HepG2 (cell line): ENCODE data around the gene SLC44A5. TPM values are rescaled to one million over a fixed set of nuclear protein-coding genes. Genes with fewer than 3 reads are reported as not detected.

Source experiments
- ATAC-seq: fragments of 200-7000 bp; cut with Tn5 transposase; 3 replicates; pipeline ENCODE4 v1.9.1; 2020; ENCODE audit warnings: mild to moderate bottlenecking, moderate library complexity
- BruUV-seq: library from RNA; stranded (reverse); fragments of 400-500 nt; replicated peaks from 2 replicates; lab custom pipeline; 2021; lab: Mats Ljungman, UMichigan
- CTCF ChIA-PET: fragments of 300-600 bp; formaldehyde crosslinking; extraction: SDS; loops from one replicate; lab custom pipeline; 2021; ENCODE audit warnings: low total read pairs, inconsistent platforms, low intra/inter-chr PET ratio; lab: Yijun Ruan, JAX
- POLR2A ChIA-PET: fragments of 350-600 bp; sonication (Branson Sonifier 250); formaldehyde crosslinking; loops from one replicate; lab custom pipeline; 2020; ENCODE audit warnings: antibody characterized with exemption, inconsistent platforms; lab: Yijun Ruan, JAX
- DNase-seq: peaks from one replicate; pipeline ENCODE4 v3.0.0-alpha.2; 2015; ENCODE audit warnings: low spot score
- FAIRE-seq: peaks from 3 replicates; lab custom pipeline; 2011; peaks lifted over from hg19 to GRCh38; lab: Jason Lieb, UNC
- H2AFZ ChIP-seq: one replicate; pipeline ENCODE4 v1.6.1; 2011; ENCODE audit warnings: low read length, inconsistent platforms
- H3K27ac ChIP-seq: fragments of 300-600 bp; 3 replicates; pipeline ENCODE4 v1.8.0; 2011; ENCODE audit warnings: mixed run types, mild to moderate bottlenecking, mixed read lengths, low read length, inconsistent platforms; ENCODE audit not compliant: insufficient read depth; ENCODE audit errors: extremely low read length
- H3K27me3 ChIP-seq, 2 experiments: fragments of 200-600 bp in 1 of 2; 2 replicates in 1 of 2; 3 replicates in 1 of 2; pipeline versions ENCODE4 v1.6.0 to v1.8.0; 2011; ENCODE audit warnings: low read length in 2 of 2, mild to moderate bottlenecking in 2 of 2, moderate library complexity in 2 of 2, inconsistent platforms in 1 of 2; ENCODE audit not compliant: insufficient read depth in 2 of 2, control insufficient read depth in 1 of 2
- H3K36me3 ChIP-seq, 2 experiments: fragments of 200-600 bp in 1 of 2; replicated peaks in 1 of 2; 2 replicates in 1 of 2; 3 replicates in 1 of 2; pipeline versions ENCODE4 v1.5.1 to v1.8.0; 2011; ENCODE audit warnings: low read length in 2 of 2, inconsistent platforms in 1 of 2; ENCODE audit not compliant: insufficient read depth in 2 of 2, control insufficient read depth in 1 of 2
- H3K4me1 ChIP-seq: 2 replicates; pipeline ENCODE4 v1.5.1; 2012; ENCODE audit warnings: low read length, inconsistent platforms; ENCODE audit not compliant: insufficient read depth
- H3K4me2 ChIP-seq: 2 replicates; pipeline ENCODE4 v1.6.0; 2011; ENCODE audit warnings: low read depth, low read length, inconsistent platforms
- H3K4me3 ChIP-seq, 3 experiments: fragments of 200-600 bp in 1 of 3; sonication (generic), shearing (Covaris generic) in 1 of 3; replicated peaks in 1 of 3; 2 replicates each; pipeline ENCODE4 v1.5.1; 2011 to 2016; ENCODE audit warnings: low read length in 3 of 3, inconsistent platforms in 2 of 3, low read depth in 2 of 3, mild to moderate bottlenecking in 2 of 3, control low read depth in 1 of 3, mixed read lengths in 1 of 3; ENCODE audit not compliant: insufficient read depth in 1 of 3
- H3K79me2 ChIP-seq: one replicate; pipeline ENCODE4 v1.6.1; 2011; ENCODE audit warnings: low read length, inconsistent platforms; ENCODE audit not compliant: insufficient read depth
- H3K9ac ChIP-seq: 2 replicates; pipeline ENCODE4 v1.6.0; 2011; ENCODE audit warnings: mild to moderate bottlenecking, low read depth, low read length, inconsistent platforms; ENCODE audit not compliant: insufficient read depth
- H3K9me3 ChIP-seq: 2 replicates; pipeline ENCODE4 v1.5.1; 2012; ENCODE audit warnings: mild to moderate bottlenecking, low read length
- H4K20me1 ChIP-seq: 2 replicates; pipeline ENCODE4 v1.6.0; 2011; ENCODE audit warnings: inconsistent platforms, mild to moderate bottlenecking, low read length, moderate library complexity; ENCODE audit not compliant: insufficient read depth
- CBFB ChIP-seq: sonication (generic); formaldehyde crosslinking; IDR thresholded peaks from 2 replicates; pipeline ENCODE4 v1.4.0; 2020; ENCODE audit warnings: missing genetic modification reagents
- IRF9 ChIP-seq: sonication (generic); formaldehyde crosslinking; IDR thresholded peaks from 2 replicates; pipeline ENCODE4 v1.8.0; 2022; ENCODE audit warnings: missing genetic modification reagents, mild to moderate bottlenecking, borderline replicate concordance
- MTERF4 ChIP-seq: sonication (generic); formaldehyde crosslinking; IDR thresholded peaks from 2 replicates; pipeline ENCODE4 v1.8.0; 2023; ENCODE audit warnings: mild to moderate bottlenecking, missing genetic modification reagents
- TIGD3 ChIP-seq: sonication (generic); formaldehyde crosslinking; IDR thresholded peaks from 2 replicates; pipeline ENCODE4 v1.5.1; 2020; ENCODE audit warnings: mild to moderate bottlenecking, missing genetic modification reagents, borderline replicate concordance
- ZNF10 ChIP-seq: sonication (generic); formaldehyde crosslinking; IDR thresholded peaks from 2 replicates; pipeline ENCODE4 v1.4.0; 2020; ENCODE audit warnings: mild to moderate bottlenecking, low read depth, missing genetic modification reagents, borderline replicate concordance
- ZNF101 ChIP-seq: sonication (generic); formaldehyde crosslinking; IDR thresholded peaks from 2 replicates; pipeline ENCODE4 v1.4.0; 2020; ENCODE audit warnings: mild to moderate bottlenecking, low read depth, missing genetic modification reagents, borderline replicate concordance
- ZNF225 ChIP-seq: sonication (generic); formaldehyde crosslinking; IDR thresholded peaks from 2 replicates; pipeline ENCODE4 v1.4.0; 2020; ENCODE audit warnings: mild to moderate bottlenecking, missing genetic modification reagents
- ZNF615 ChIP-seq: sonication (generic); formaldehyde crosslinking; IDR thresholded peaks from 2 replicates; pipeline ENCODE4 v1.5.0; 2020; ENCODE audit warnings: mild to moderate bottlenecking, missing genetic modification reagents, borderline replicate concordance
- ZNF646 ChIP-seq: sonication (generic); formaldehyde crosslinking; IDR thresholded peaks from 2 replicates; pipeline ENCODE4 v1.9.0; 2021; ENCODE audit warnings: mild to moderate bottlenecking, missing genetic modification reagents
- WGBS: methylation state at CpG from one replicate; pipeline ENCODE4 v1.1.6; 2017; ENCODE audit warnings: low lambda C conversion rate; 5-methylcytosine and 5-hydroxymethylcytosine counted together
- in situ Hi-C: cut with HindIII; loops from 2 replicates; pipeline ENCODE4 v1.10.0; 2017; ENCODE audit warnings: low pct_unique_long_range_greater_than_20kb; ENCODE audit not compliant: extremely low pct_ligation_motif_present
- intact Hi-C: fragments of 100-400 bp; cut with micrococcal nuclease; formaldehyde crosslinking; loops from one replicate; pipeline ENCODE4 v1.10.0; 2022; ENCODE audit not compliant: unreplicated experiment
- polyA plus RNA-seq, 8 experiments: library from polyadenylated mRNA; depleted of rRNA in 3 of 8; stranded (reverse) in 7 of 8; unstranded in 1 of 8; fragments of >200 nt; fragmentation: Illumina TruSeq in 4 of 8; extraction: Trizol in 4 of 8; gene quantifications; 2 replicates each; pipeline versions ENCODE4 v1.2.1 to v1.2.3, GENCODE V29; 2011 to 2016; ENCODE audit warnings: low read depth in 4 of 8, missing spikeins in 1 of 8, mixed read lengths in 1 of 8; ENCODE audit not compliant: insufficient read depth in 1 of 8
- total RNA-seq, 5 experiments: library from RNA; depleted of rRNA; stranded (reverse); fragments of >200 nt; fragmentation: Illumina TruSeq; extraction: Trizol; gene quantifications; 2 replicates each; pipeline ENCODE4 v1.2.3, GENCODE V29; 2016; ENCODE audit warnings: low read depth in 1 of 5

SLC44A5 gene
- total and polyA plus RNA-seq, 2 of the 13 experiments (the other 11 are each of a cell fraction or from before 2014, with no cell fraction given) = 8.0 to 16.0 TPM

GRCh38 chr1:75531570-75531969 is 79.3 kb downstream of the SLC44A5 start:
- no TSS peak for BruUV-seq
- no peaks in the 10 kb centered on the region for H3K79me2 ChIP-seq
- no peaks in the 10 kb centered on the region for H3K9me3 ChIP-seq
- no peak overlapping the region for H3K27ac ChIP-seq
- CTCF ChIA-PET = no interaction called here
- no peaks in the 10 kb centered on the region for H3K4me1 ChIP-seq
- no peak for DNase-seq
- no peaks in the 10 kb centered on the region for H3K27me3 ChIP-seq
- no peak overlapping the region for H2AFZ ChIP-seq
- H3K36me3 ChIP-seq = no peaks in the 10 kb centered on the region
- TF ChIP-seq ZNF225 (CRISPR knock-in tag) (no peak), ZNF615 (no peak), MTERF4 (CRISPR knock-in tag) (no peak), ZNF101 (CRISPR knock-in tag) (no peak), ZNF10 (CRISPR knock-in tag) (no peak), CBFB (no peak), IRF9 (CRISPR knock-in tag) (no peak), TIGD3 (CRISPR knock-in tag) (no peak), ZNF646 (no peak)
- TF ChIP-seq, all 625 proteins: peak for 0
- H3K4me2 ChIP-seq = no peak overlapping the region
- H3K4me3 ChIP-seq = no peak overlapping the region
- in situ Hi-C loops = no loop called here
- intact Hi-C loops = no loop called here
- 31% methylated on average over 2 of the region's 2 CpGs for WGBS
- FAIRE-seq (no peak), ATAC-seq (no peak)
- no peak overlapping the region for H3K9ac ChIP-seq
- POLR2A ChIA-PET = no interaction called here
- no peaks in the 10 kb centered on the region for H4K20me1 ChIP-seq
